ENCODE data around the gene SPATA18. TPM values are rescaled to one million over a fixed set of nuclear protein-coding genes. Genes with fewer than 3 reads are reported as not detected.

SPATA18 gene
- 11.9 and 13.4 TPM in 2 replicates for total RNA-seq
- long read RNA-seq, full-length matches to known transcripts, result 2 of 14 reads
- long read RNA-seq, partial matches to known transcripts, result 5 of 14 reads
- long read RNA-seq, other reads (novel, unspliced or antisense), result 7 of 14 reads

- TF ChIP-seq CTCF (IDR thresholded peaks at IDR 0.05), result no peak
- peaks cover 32% of the 10 kb centered on the region for H3K27me3 Mint-ChIP-seq (ENCODE audit: unreplicated experiment)
- peak within 1 kb of the TSS; percentile 87 for H3K4me3 Mint-ChIP-seq (ENCODE audit: unreplicated experiment)
- no peak for DNase-seq (ENCODE audit: extremely low spot score, unreplicated experiment)
- H3K9me3 Mint-ChIP-seq (ENCODE audit: unreplicated experiment), result no peaks in the 10 kb centered on the region
- peak within 1 kb of the TSS; percentile 92 for H3K27ac Mint-ChIP-seq (ENCODE audit: unreplicated experiment)
- peaks cover 12% of the 10 kb centered on the region for H3K4me1 Mint-ChIP-seq (ENCODE audit: unreplicated experiment)
- H3K36me3 Mint-ChIP-seq (ENCODE audit: unreplicated experiment), result peaks cover 2% of the 10 kb centered on the region
These were observed at the start of gene SPATA18 for GRCh38 chr4:52051213-52051614. Gene SPATA18 (plus strand): TSS chr4:52051304. CDS start chr4:52051705, 401 bp downstream.

GRCh38 chr4:52001616-52002015 is 49.5 kb upstream of the SPATA18 start:
- Mint-ChIP-seq H3K4me3 (ENCODE audit: unreplicated experiment) (no peak overlapping the region), H3K27ac (ENCODE audit: unreplicated experiment) (no peak overlapping the region), H3K9me3 (ENCODE audit: unreplicated experiment) (no peaks in the 10 kb centered on the region), H3K27me3 (ENCODE audit: unreplicated experiment) (no peaks in the 10 kb centered on the region), H3K4me1 (ENCODE audit: unreplicated experiment) (no peaks in the 10 kb centered on the region), H3K36me3 (ENCODE audit: unreplicated experiment) (peaks cover 9% of the 10 kb centered on the region)
- DNase-seq (ENCODE audit: extremely low spot score, unreplicated experiment), result no peak
- no peak for TF ChIP-seq CTCF (IDR thresholded peaks at IDR 0.05)

GRCh38 chr4:52004414-52004813 is 46.7 kb upstream of the SPATA18 start:
- Mint-ChIP-seq H3K27me3 (ENCODE audit: unreplicated experiment) (no peaks in the 10 kb centered on the region), H3K27ac (ENCODE audit: unreplicated experiment) (no peak overlapping the region), H3K4me3 (ENCODE audit: unreplicated experiment) (no peak overlapping the region), H3K9me3 (ENCODE audit: unreplicated experiment) (peaks cover 5% of the 10 kb centered on the region), H3K36me3 (ENCODE audit: unreplicated experiment) (peaks cover 11% of the 10 kb centered on the region), H3K4me1 (ENCODE audit: unreplicated experiment) (no peaks in the 10 kb centered on the region)
- no peak for DNase-seq (ENCODE audit: extremely low spot score, unreplicated experiment)
- no peak for TF ChIP-seq CTCF (IDR thresholded peaks at IDR 0.05)

- H3K27me3 Mint-ChIP-seq (ENCODE audit: unreplicated experiment), result no peaks in the 10 kb centered on the region
- no peak overlapping the region for H3K27ac Mint-ChIP-seq (ENCODE audit: unreplicated experiment)
- no peaks in the 10 kb centered on the region for H3K4me1 Mint-ChIP-seq (ENCODE audit: unreplicated experiment)
- H3K36me3 Mint-ChIP-seq (ENCODE audit: unreplicated experiment), result peaks cover 25% of the 10 kb centered on the region
- DNase-seq (ENCODE audit: extremely low spot score, unreplicated experiment), result no peak
- TF ChIP-seq CTCF (IDR thresholded peaks at IDR 0.05), result no peak
- peaks cover 9% of the 10 kb centered on the region for H3K9me3 Mint-ChIP-seq (ENCODE audit: unreplicated experiment)
- H3K4me3 Mint-ChIP-seq (ENCODE audit: unreplicated experiment), result no peak overlapping the region
These were observed 45.4 kb upstream of the SPATA18 start for GRCh38 chr4:52005604-52006273.

GRCh38 chr4:52006887-52007286 is 44.2 kb upstream of the SPATA18 start:
- no peaks in the 10 kb centered on the region for H3K4me1 Mint-ChIP-seq (ENCODE audit: unreplicated experiment)
- peaks cover 34% of the 10 kb centered on the region for H3K36me3 Mint-ChIP-seq (ENCODE audit: unreplicated experiment)
- no peak for DNase-seq (ENCODE audit: extremely low spot score, unreplicated experiment)
- TF ChIP-seq CTCF (IDR thresholded peaks at IDR 0.05), result no peak
- H3K27me3 Mint-ChIP-seq (ENCODE audit: unreplicated experiment), result no peaks in the 10 kb centered on the region
- no peak overlapping the region for H3K27ac Mint-ChIP-seq (ENCODE audit: unreplicated experiment)
- peaks cover 9% of the 10 kb centered on the region for H3K9me3 Mint-ChIP-seq (ENCODE audit: unreplicated experiment)
- no peak overlapping the region for H3K4me3 Mint-ChIP-seq (ENCODE audit: unreplicated experiment)

Data from osteocyte (in vitro differentiated cells).